Bronchial epithelial cell (primary cell): ENCODE results near the gene MBLAC1. TPM values are rescaled to one million over a fixed set of nuclear protein-coding genes. Genes with fewer than 3 reads are reported as not detected.
A peak's percentile ranks its signal among the peaks of the same experiment; 100 is the strongest.

Source experiments
- DNase-seq: peaks from one replicate; pipeline ENCODE4 v3.0.0-alpha.2; 2010; ENCODE audit warnings: low read depth
- FAIRE-seq: peaks from 2 replicates; lab custom pipeline; 2011; peaks lifted over from hg19 to GRCh38; lab: Jason Lieb, UNC
- H3K27me3 ChIP-seq: 2 replicates; pipeline ENCODE4 v1.5.1; 2011; ENCODE audit warnings: low read length; ENCODE audit not compliant: control insufficient read depth, insufficient read depth
- H3K36me3 ChIP-seq: 2 replicates; pipeline ENCODE4 v1.5.1; 2011; ENCODE audit warnings: low read length; ENCODE audit not compliant: control insufficient read depth, insufficient read depth
- H3K4me3 ChIP-seq: 2 replicates; pipeline ENCODE4 v1.5.1; 2011; ENCODE audit warnings: mild to moderate bottlenecking, low read depth, low read length, control low read depth
- total RNA-seq: library from RNA; depleted of rRNA; stranded (reverse); fragments of >200 nt; gene quantifications from 2 replicates; pipeline ENCODE4 v1.2.1, GENCODE V29; 2014
- TF ChIP-seq, protein P1 (sequence below): IDR thresholded peaks from 2 replicates; pipeline ENCODE4 v1.5.1; 2011; ENCODE audit warnings: mild to moderate bottlenecking, moderate library complexity, low read length, control low read depth, inconsistent platforms; ENCODE audit not compliant: insufficient read depth, severe bottlenecking

Gene MBLAC1
- total RNA-seq, 1 donor from 2014 or later = 1.6 TPM

- FAIRE-seq = no peak
- TF ChIP-seq, protein P1, sequence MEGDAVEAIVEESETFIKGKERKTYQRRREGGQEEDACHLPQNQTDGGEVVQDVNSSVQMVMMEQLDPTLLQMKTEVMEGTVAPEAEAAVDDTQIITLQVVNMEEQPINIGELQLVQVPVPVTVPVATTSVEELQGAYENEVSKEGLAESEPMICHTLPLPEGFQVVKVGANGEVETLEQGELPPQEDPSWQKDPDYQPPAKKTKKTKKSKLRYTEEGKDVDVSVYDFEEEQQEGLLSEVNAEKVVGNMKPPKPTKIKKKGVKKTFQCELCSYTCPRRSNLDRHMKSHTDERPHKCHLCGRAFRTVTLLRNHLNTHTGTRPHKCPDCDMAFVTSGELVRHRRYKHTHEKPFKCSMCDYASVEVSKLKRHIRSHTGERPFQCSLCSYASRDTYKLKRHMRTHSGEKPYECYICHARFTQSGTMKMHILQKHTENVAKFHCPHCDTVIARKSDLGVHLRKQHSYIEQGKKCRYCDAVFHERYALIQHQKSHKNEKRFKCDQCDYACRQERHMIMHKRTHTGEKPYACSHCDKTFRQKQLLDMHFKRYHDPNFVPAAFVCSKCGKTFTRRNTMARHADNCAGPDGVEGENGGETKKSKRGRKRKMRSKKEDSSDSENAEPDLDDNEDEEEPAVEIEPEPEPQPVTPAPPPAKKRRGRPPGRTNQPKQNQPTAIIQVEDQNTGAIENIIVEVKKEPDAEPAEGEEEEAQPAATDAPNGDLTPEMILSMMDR = no peak
- Histone ChIP-seq H3K27me3 (peaks cover 6% of the 10 kb centered on the region), H3K4me3 (peak overlapping the region; percentile 29), H3K36me3 (no peaks in the 10 kb centered on the region)
- no peak for DNase-seq
Observed at GRCh38 chr7:100167912-100168323, 41.2 kb downstream of the MBLAC1 start.

- TF ChIP-seq, protein P1 = no peak
- DNase-seq = no peak
- FAIRE-seq = no peak
- H3K4me3 ChIP-seq = no peak overlapping the region
- H3K36me3 ChIP-seq = no peaks in the 10 kb centered on the region
- peaks cover 6% of the 10 kb centered on the region for H3K27me3 ChIP-seq
Observed at GRCh38 chr7:100169147-100169850, 42.5 kb downstream of the MBLAC1 start.

- TF ChIP-seq, protein P1 = no peak
- Histone ChIP-seq H3K4me3 (no peak overlapping the region), H3K27me3 (peaks cover 6% of the 10 kb centered on the region), H3K36me3 (no peaks in the 10 kb centered on the region)
- DNase-seq (no peak), FAIRE-seq (no peak)
Observed at GRCh38 chr7:100170101-100170897, 43.5 kb downstream of the MBLAC1 start.

DNA sequence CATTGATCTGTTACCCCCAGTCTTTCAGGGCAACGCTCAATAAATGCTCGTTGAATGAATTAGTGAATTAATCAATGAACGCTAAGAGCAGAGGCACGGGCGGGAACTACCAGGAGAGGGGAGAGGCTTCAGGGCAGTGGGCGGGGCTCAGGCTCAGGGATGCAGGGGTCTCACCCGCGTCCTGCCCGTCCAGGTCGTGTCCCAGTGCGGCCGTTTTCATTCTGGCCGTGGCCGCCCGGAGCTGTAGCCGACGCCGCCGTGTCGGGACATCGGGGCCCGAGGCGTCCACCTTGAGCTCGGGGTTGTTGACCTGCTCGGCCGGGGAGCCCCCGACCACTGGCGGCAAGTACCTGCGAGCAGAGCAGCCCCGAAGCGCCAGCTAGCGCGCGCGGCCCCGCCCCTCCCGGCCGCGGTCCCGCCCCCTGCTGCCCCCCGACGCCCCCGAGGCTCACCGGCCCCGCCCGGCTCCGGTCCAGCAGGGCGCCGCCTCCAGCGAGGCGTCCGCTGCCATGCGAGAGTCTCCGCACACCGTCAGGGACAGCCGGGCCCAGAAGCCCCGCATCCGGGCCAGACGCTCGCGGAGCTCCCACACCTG is 44.4 kb downstream of the MBLAC1 start:
- DNase-seq (no peak), FAIRE-seq (no peak)
- Histone ChIP-seq H3K4me3 (peak overlapping the region; percentile 24), H3K36me3 (no peaks in the 10 kb centered on the region), H3K27me3 (peaks cover 6% of the 10 kb centered on the region)
- TF ChIP-seq, protein P1 = no peak

DNA sequence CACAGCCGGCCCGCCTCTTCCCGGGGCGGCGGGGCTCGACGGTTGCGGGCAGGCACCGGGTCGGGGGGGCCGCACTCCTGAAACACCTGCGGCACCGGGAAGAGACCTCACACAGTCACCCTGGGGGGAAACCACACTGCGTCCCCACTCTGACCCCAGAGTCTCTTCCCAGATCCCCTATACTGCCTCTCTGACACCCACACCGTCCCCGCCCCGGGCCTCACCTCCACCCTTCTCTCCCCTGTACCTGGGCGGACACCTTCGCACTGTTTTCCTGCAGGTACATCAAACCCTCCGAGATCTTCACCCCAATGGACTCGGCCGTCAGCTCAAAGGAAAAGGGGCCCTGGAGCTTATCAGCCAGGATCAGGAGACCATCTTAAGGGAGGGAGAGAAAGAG is 45.1 kb downstream of the MBLAC1 start:
- TF ChIP-seq, protein P1 = no peak
- FAIRE-seq (no peak), DNase-seq (no peak)
- Histone ChIP-seq H3K4me3 (peak overlapping the region; percentile 24), H3K27me3 (peaks cover 6% of the 10 kb centered on the region), H3K36me3 (no peaks in the 10 kb centered on the region)
